ENCODE data around the gene HERC2.

DNA sequence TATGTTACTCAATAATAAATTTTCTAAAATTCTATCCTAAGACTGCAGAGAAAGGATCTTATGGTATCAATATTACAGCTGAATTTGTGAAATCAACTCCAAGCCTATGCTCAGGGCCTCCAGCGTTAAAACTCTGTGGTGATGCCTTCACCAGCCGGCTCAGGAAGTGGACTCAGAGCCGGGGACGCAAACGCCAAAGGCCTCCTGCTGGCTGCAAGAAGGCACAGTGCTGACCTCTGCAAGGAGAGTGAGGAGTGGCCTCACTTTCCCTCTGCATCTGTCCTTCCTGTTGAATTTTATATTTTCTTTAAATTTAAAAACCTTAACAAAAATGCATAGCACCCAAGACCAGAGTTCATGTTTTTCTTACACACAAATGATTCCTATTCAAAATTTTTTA, 48.5 kb downstream of the HERC2 start:
- TF ChIP-seq, protein P1, sequence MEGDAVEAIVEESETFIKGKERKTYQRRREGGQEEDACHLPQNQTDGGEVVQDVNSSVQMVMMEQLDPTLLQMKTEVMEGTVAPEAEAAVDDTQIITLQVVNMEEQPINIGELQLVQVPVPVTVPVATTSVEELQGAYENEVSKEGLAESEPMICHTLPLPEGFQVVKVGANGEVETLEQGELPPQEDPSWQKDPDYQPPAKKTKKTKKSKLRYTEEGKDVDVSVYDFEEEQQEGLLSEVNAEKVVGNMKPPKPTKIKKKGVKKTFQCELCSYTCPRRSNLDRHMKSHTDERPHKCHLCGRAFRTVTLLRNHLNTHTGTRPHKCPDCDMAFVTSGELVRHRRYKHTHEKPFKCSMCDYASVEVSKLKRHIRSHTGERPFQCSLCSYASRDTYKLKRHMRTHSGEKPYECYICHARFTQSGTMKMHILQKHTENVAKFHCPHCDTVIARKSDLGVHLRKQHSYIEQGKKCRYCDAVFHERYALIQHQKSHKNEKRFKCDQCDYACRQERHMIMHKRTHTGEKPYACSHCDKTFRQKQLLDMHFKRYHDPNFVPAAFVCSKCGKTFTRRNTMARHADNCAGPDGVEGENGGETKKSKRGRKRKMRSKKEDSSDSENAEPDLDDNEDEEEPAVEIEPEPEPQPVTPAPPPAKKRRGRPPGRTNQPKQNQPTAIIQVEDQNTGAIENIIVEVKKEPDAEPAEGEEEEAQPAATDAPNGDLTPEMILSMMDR (IDR thresholded peaks at IDR 0.05) = no peak
- TF ChIP-seq POLR2A (IDR thresholded peaks at IDR 0.05) (no peak), POLR2AphosphoS5 (IDR thresholded peaks at IDR 0.05) (no peak)

Measured in stomach (tissue), 4 donors.